Ovary (tissue), 3 donors: Measurements from ENCODE around the gene KCNIP3.

Experiments used
- CTCF ChIP-seq, 3 donors: fragments of 450-650 bp in 2 of 3; fragments of 200-600 bp in 1 of 3; IDR thresholded peaks; one replicate each; pipeline versions ENCODE4 v1.5.1 to v1.8.0; 2016 to 2022; ENCODE audit warnings: antibody characterized with exemption in 3 of 3, mild to moderate bottlenecking in 1 of 3
- EP300 ChIP-seq: sonication (generic); formaldehyde crosslinking; IDR thresholded peaks from one replicate; pipeline ENCODE4 v1.6.1; 2017; ENCODE audit warnings: antibody characterized with exemption
- POLR2A ChIP-seq: fragments of 450-650 bp; IDR thresholded peaks from one replicate; pipeline ENCODE4 v1.6.1; 2017; ENCODE audit warnings: antibody characterized with exemption, mild to moderate bottlenecking, moderate library complexity
- donor health status: DM: no; HTN: no; CAD: no.

- TF ChIP-seq POLR2A (no peak), CTCF (IDR thresholded peaks at IDR 0.05) (no peak), EP300 (no peak)
Measured at GRCh38 chr2:95292623-95293260, 4.4 kb upstream of the KCNIP3 start.
